ENCODE data around the gene IFIT5.

GRCh38 chr10:89398003-89398749 lies 16.2 kb upstream of the IFIT5 start:
- TF ChIP-seq POLR2A (IDR thresholded peaks at IDR 0.05; ENCODE audit: extremely low read depth, insufficient read length) (no peak), MYC (IDR thresholded peaks at IDR 0.05; ENCODE audit: low read depth, low read length) (no peak)
- TF ChIP-seq, protein P1, sequence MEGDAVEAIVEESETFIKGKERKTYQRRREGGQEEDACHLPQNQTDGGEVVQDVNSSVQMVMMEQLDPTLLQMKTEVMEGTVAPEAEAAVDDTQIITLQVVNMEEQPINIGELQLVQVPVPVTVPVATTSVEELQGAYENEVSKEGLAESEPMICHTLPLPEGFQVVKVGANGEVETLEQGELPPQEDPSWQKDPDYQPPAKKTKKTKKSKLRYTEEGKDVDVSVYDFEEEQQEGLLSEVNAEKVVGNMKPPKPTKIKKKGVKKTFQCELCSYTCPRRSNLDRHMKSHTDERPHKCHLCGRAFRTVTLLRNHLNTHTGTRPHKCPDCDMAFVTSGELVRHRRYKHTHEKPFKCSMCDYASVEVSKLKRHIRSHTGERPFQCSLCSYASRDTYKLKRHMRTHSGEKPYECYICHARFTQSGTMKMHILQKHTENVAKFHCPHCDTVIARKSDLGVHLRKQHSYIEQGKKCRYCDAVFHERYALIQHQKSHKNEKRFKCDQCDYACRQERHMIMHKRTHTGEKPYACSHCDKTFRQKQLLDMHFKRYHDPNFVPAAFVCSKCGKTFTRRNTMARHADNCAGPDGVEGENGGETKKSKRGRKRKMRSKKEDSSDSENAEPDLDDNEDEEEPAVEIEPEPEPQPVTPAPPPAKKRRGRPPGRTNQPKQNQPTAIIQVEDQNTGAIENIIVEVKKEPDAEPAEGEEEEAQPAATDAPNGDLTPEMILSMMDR (IDR thresholded peaks at IDR 0.05; ENCODE audit: low read depth, low read length): no peak
